GM19328 (cell line): ENCODE measurements around the gene F5.
"Not testable (repeated sequence)": the region's sequence is repeated elsewhere in the genome, so short reads cannot be mapped to it uniquely, and the experiment has no call there.

Experiments used
- ATAC-seq: cut with Tn5 transposase; IDR thresholded peaks from one replicate; pipeline ENCODE4 v1.9.1; 2021; ENCODE audit warnings: mild to moderate bottlenecking, moderate library complexity; ENCODE audit not compliant: unreplicated experiment

F5 gene

DNA sequence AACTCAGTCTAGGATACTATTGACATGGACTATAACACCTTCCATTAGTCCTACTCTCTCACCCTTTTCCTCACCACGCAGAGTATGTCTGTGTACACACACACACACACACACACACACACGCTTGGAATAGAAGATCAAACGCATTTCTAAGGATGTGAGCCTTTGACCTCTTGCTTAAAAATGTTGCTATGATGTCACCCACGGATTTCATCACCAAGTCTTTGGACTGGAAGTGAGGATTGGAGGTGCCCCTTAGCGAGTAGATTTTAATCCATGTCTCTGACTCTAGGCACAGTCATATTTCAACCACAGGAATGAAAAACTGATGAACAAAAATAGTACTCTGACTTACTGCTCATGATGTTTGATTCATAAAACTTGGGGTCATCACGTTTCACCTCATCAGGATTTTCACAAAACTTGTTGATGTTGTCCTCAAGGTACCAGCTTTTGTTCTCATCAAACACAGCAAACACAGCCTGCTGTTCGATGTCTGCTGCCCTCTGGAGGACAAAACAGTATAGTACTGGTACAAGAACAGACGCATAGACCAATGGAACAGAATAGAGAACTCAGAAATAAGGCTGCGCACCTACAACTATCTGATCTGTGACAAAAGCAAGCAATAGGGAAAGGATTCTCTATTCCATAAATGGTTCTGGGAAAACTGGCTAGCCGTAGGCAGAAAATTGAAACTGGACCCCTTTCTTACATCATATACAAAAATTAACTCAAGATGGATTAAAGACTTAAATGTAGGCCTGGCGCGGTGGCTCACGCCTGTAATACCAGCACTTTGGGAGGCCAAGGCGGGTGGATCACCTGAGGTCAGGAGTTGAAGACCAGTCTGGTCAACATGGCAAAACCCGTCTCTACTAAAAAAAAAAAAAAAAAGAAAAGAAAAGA, 39.9 kb downstream of the F5 start:
- ATAC-seq: no peak

DNA sequence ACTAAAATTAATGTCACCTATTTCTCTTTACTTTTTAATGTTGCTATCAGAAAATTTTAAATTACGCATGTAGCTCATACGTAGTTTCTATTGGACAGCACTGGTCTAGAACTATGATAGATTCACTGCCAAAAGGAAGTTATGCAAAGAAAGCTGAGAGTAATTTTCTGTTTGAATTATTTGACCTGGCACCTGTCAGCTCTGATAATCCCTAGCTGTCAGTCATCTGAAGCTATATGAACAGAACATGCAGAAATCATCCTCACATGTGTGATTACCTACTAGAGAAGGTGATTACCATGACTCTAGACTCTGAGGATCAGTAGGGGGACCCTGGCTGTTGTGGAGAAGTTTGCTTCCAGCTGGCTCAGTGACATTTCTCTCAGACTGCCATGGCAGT, 40.8 kb downstream of the F5 start:
- ATAC-seq: no peak

GRCh38 chr1:169538998-169539871, 47.0 kb downstream of the F5 start:
- no peak for ATAC-seq

- ATAC-seq: no peak
Measured at GRCh38 chr1:169534653-169535052, 51.6 kb downstream of the F5 start.

GRCh38 chr1:169533528-169534190, 52.6 kb downstream of the F5 start:
- not testable (repeated sequence) for ATAC-seq

DNA sequence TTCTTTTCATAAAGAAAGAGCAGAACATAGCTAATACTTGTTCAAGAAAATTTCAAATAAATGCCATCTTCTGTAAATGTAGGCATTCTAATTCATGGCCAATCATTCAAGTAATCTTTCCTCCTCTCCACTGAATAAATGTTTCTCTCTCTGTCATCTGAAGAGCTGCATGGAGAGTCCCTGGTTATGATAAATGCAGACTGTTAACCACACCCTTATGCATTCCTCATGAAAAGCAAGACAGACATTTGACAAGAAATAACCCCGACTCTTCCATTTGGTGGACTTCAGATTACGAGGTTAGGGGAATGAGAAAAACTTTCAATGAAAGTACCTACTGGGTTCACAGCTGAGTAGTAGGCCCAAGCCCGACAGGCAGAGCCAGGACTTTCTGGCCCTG, 55.8 kb downstream of the F5 start:
- no peak for ATAC-seq

DNA sequence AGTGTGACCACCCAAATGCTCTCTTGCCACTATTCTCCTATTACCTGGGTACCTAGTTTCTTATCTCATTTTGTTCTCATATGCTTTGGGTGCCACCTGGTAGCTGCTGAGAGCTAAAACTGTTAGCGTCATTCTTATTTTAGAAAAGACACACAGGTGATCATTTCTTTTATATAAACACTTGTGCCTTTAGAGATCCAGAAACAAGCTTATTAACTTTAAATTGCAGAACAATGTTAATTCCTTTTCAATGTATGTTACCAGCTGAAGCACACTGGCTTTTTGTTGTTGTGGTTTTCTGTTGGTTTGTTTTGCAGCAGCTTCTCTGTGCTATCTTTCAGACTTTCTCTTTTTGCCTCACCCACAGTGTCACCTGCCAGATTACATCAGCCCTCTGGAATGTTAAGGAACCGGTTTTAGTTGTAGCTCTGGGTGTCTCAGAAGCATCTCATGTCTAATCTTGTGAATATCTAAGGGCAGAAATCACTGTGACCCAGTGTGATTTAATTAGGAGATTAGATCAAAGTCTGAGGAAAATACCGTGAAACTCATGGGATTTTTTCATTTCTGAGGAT, 57.1 kb downstream of the F5 start:
- no peak for ATAC-seq

GRCh38 chr1:169528215-169529067, 57.8 kb downstream of the F5 start:
- ATAC-seq: no peak

DNA sequence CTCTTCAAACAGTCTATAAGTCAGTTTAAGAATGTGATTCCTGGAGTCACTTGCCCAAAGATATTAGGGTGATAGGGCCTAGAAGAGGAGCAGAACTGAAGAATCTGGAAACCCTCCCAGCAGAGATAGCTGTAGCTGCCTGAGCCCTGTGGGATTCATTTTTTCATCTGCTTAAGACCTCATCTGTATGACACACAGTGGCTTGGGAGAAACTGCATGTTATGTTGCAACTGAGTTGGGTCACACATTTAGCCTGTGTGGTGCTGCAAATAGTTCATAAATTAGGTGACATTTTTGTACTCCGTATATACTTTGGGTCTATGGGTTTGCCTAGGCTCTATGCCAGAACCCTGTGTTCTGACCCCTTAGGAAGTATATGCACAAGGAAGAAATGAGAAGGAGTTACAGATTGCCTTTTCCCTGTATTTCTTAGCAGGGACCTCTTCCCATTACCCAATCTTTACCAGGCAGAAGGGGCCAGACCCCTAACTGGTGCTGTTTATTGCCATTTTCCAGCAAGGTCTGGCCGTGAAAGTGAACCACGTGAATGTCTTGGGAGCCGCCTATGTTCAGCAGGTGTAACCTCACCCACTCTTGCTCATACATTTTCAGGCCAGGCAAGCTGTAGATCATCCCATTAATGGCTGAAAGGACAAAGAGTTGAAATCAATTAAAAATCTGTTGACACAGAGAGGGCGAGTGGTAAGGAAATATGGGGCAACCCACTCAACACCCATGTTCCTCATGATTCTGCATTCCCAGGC, 58.6 kb downstream of the F5 start:
- ATAC-seq: no peak

DNA sequence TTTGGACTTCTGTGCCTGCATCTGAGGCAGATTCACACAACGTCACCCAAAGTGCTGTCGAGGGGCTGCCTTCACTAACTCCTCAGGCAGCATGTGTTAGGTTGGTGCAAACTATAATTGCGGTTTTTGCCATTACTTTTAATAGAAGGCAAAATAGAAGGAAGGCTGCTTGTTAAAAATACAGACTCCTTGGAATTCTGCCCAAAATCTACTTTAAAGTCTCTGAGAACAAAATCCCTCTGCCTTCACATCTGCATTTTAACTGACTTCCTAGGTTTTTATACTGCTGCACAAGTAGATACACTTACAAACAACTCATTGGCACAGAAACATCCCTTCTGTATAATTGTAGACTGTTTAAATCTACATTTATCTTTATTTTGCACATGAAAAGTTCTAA, 59.3 kb downstream of the F5 start:
- no peak for ATAC-seq

- no peak for ATAC-seq
Measured at GRCh38 chr1:169526120-169526832, 60.0 kb downstream of the F5 start.

DNA sequence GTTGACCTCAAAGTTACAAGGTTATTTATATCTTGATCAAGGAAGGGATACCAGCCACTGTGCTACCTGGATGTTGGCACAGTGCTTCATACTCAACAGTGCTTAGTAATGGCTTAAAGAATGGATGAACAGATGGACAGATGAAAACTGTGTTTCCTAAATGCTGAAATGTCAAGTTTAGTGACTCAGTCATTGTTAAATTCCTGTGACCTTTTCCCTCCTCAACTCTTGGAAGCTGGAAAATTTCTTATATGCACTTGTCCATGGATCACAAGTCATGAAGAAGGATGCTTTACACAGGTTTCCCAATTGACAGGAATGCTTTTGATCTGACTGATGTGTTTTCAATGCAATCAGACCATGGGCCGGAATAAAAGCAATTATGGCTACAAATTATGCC, 60.9 kb downstream of the F5 start:
- ATAC-seq: no peak

DNA sequence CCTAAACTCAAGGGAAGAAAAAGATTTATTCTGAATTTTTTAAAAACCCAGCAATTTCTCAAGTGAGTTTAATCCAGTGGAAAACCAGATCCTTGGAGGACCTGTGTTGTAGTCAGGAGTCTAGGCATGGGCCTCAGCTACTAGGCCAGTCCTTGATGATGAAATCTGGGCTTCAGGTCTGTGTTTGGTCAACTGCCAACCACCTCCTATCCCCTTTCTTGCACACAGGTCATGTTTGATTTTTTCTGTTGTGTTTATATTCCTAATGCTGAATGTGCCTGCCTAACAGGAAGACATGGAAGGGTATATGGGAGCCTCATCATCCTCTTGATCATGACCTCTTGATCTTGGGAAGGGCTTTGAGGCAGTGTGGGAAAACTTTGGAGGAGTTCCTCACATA, 62.4 kb downstream of the F5 start:
- no peak for ATAC-seq

DNA sequence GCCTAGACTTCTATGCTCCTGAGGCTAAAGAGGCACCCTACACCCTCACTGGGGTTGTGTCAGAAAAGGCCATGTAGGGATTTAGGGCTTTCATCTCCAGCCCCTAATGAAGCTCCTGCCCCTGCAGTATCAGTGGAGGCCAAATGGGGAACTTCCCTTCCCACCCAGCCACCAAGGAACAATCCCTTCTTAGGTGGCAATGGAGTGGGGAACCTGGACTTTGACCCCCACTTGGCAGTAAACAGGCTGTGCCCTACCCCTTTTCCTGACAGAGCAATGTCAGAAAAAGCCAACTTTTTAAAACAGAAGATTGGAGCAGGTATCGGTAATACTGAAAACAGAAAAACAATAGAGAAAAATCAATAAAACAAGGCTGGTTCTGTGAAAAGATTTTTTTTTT, 65.1 kb downstream of the F5 start:
- ATAC-seq: no peak

DNA sequence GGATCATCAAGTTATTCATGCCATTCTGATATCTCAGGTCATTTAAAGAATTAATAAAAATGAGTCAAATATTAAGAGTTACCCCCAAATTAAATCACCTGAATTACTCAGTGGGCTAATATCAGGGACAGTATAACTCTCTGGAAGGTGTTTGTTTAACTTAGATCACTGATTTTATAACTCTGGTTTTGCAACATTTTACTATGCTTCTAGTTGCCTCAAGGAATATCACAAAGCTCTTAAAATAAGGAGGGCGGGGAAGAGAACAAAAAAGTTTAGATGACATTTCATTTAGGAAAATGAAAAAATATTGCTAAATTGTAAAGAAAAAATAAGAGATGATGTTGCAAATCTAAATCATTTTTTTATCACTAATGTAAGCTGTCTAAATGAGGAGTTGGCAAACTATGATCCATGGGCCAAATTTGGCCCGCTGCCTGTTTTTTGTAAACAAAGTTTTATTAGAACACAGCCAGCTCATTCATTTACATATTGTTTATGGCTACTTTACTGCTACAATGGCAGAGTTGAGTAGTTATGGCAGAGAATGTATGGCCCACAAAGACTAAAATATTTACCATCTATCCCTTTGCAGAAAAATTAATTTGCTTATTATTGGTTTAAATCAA, 68.6 kb downstream of the F5 start:
- ATAC-seq: no peak

DNA sequence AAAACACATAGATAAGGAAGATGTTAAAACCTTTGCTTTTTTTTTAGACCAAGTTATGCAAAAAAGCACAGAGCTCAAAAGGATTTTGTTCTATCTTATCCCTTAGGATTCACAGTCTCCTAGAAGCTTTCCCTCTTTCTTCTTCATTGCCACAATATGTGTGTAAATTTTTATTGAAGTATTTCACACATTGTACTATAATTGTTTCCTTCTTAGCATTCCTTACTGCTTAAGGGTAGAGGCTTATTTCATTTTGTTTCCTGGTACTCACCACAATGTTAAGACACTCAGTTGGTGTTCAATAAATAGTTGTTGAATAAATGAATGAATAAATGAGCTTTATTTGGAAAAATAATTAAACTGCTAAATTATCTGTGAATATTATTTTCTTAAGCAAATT, 70.6 kb downstream of the F5 start:
- ATAC-seq: no peak

DNA sequence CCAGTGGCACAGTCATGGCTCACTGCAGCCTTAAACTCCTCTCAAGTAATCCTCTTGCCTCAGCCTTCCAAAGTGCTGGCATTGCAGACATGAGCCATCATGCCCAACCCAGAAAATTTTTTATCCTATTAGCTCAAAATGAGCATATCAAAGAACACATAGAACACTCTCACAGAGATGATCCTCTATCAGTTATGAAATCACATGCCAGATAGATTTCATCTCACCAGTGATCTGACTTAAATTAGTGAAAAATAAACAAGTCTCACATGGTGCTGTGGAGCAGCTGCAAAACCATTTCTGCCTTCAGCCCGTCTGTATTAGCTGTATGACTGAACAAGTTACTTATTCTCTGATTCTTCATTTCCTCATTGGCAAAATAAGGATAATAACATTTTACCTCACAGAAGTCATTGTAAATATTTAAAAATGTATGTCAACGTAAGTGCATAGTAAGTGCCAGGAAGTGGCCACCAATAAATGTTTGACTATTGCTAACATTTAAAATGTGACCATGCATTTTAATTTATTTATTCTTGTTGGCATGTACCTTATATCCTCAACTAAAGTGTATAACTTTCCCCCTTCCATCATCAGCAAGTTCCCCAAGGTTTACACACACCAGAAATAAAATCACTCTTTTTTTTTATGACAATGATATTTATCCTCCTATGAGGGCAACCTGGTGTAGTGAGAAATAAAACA, 71.6 kb downstream of the F5 start:
- no peak for ATAC-seq

- ATAC-seq: no peak
Measured at GRCh38 chr1:169513208-169513607, 73.1 kb downstream of the F5 start.
